HFFc6 (cell line): ENCODE data around the gene NUAK1. TPM values are rescaled to one million over a fixed set of nuclear protein-coding genes. Genes with fewer than 3 reads are reported as not detected.
A peak's percentile ranks its signal among the peaks of the same experiment; 100 is the strongest.

ENCODE experiments used
- DNase-seq: peaks from one replicate; pipeline ENCODE4 v3.0.0-alpha.2; 2018
- H3K27ac Mint-ChIP-seq: 2 replicates; pipeline ENCODE4 v1.8.0; 2020; ENCODE audit warnings: mild to moderate bottlenecking, mixed read lengths
- H3K27me3 Mint-ChIP-seq: 2 replicates; pipeline ENCODE4 v1.8.0; 2021; ENCODE audit warnings: mild to moderate bottlenecking, moderate library complexity, mixed read lengths; ENCODE audit not compliant: insufficient read depth
- H3K36me3 Mint-ChIP-seq: 2 replicates; pipeline ENCODE4 v1.8.0; 2021; ENCODE audit warnings: low read depth, mixed read lengths
- H3K4me1 Mint-ChIP-seq: 2 replicates; pipeline ENCODE4 v1.8.0; 2020; ENCODE audit warnings: low read depth, mixed read lengths
- H3K4me3 Mint-ChIP-seq: 2 replicates; pipeline ENCODE4 v1.8.0; 2020; ENCODE audit warnings: mild to moderate bottlenecking, moderate library complexity, mixed read lengths
- H3K9me3 Mint-ChIP-seq: 2 replicates; pipeline ENCODE4 v1.8.0; 2020; ENCODE audit warnings: mild to moderate bottlenecking, mixed read lengths
- total RNA-seq, 6 experiments: library from RNA; stranded (reverse); fragmentation: NEBNext Ultra II Directional; extraction: Animal tissue kit (Norgen Biotek cat#: 25700); gene quantifications; 2 replicates in 1 of 6; 3 replicates in 5 of 6; pipeline ENCODE4 v1.2.3, GENCODE V29; 2021
- TF ChIP-seq, protein P1 (sequence below): fragments of 200-600 bp; sonication (generic); IDR thresholded peaks from 2 replicates; pipeline ENCODE4 v1.5.0; 2021; ENCODE audit warnings: antibody characterized with exemption, mild to moderate bottlenecking

The NUAK1 gene
- total RNA-seq, 6 experiments from 2014 or later: 11.0 to 37.3 (median 14.1) TPM

- Mint-ChIP-seq H3K9me3 (no peaks in the 10 kb centered on the region), H3K4me1 (peaks cover 40% of the 10 kb centered on the region), H3K27ac (peak overlapping the region; percentile 41), H3K4me3 (peak overlapping the region; percentile 23), H3K36me3 (no peaks in the 10 kb centered on the region), H3K27me3 (no peaks in the 10 kb centered on the region; the same call in 1 of the 2 replicates)
- TF ChIP-seq, protein P1, sequence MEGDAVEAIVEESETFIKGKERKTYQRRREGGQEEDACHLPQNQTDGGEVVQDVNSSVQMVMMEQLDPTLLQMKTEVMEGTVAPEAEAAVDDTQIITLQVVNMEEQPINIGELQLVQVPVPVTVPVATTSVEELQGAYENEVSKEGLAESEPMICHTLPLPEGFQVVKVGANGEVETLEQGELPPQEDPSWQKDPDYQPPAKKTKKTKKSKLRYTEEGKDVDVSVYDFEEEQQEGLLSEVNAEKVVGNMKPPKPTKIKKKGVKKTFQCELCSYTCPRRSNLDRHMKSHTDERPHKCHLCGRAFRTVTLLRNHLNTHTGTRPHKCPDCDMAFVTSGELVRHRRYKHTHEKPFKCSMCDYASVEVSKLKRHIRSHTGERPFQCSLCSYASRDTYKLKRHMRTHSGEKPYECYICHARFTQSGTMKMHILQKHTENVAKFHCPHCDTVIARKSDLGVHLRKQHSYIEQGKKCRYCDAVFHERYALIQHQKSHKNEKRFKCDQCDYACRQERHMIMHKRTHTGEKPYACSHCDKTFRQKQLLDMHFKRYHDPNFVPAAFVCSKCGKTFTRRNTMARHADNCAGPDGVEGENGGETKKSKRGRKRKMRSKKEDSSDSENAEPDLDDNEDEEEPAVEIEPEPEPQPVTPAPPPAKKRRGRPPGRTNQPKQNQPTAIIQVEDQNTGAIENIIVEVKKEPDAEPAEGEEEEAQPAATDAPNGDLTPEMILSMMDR: no peak
- DNase-seq: peak; percentile 22
These were observed 94.0 kb downstream of the NUAK1 start for GRCh38 chr12:106044773-106045172.

DNA sequence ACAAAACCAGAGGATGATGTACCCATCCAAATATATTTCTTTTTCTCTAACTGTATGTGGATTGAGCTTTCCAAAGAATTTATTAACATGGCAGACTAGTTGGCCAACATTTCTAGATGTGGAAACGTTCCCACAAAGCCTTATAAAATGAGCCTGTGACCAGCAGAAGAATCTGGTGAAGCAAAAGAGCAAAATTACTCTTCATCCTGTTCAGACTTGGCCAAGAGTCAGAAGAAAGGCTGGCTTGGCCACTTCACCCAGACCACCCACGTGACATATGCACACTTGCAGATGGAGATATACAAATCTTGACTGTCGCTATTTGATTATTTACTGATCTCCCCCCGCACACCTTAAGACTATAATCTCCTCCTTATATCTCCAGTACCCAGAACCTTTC is 96.7 kb downstream of the NUAK1 start:
- Mint-ChIP-seq H3K27me3 (no peaks in the 10 kb centered on the region), H3K4me3 (no peak overlapping the region), H3K27ac (no peak overlapping the region), H3K9me3 (no peaks in the 10 kb centered on the region), H3K4me1 (peaks cover 26% of the 10 kb centered on the region), H3K36me3 (no peaks in the 10 kb centered on the region)
- DNase-seq: no peak
- TF ChIP-seq, protein P1: no peak

GRCh38 chr12:106040521-106040920 is 98.2 kb downstream of the NUAK1 start:
- Mint-ChIP-seq H3K27me3 (no peaks in the 10 kb centered on the region), H3K4me3 (no peak overlapping the region), H3K27ac (no peak overlapping the region), H3K36me3 (no peaks in the 10 kb centered on the region), H3K4me1 (peaks cover 15% of the 10 kb centered on the region), H3K9me3 (no peaks in the 10 kb centered on the region)
- DNase-seq: no peak
- TF ChIP-seq, protein P1: no peak

DNA sequence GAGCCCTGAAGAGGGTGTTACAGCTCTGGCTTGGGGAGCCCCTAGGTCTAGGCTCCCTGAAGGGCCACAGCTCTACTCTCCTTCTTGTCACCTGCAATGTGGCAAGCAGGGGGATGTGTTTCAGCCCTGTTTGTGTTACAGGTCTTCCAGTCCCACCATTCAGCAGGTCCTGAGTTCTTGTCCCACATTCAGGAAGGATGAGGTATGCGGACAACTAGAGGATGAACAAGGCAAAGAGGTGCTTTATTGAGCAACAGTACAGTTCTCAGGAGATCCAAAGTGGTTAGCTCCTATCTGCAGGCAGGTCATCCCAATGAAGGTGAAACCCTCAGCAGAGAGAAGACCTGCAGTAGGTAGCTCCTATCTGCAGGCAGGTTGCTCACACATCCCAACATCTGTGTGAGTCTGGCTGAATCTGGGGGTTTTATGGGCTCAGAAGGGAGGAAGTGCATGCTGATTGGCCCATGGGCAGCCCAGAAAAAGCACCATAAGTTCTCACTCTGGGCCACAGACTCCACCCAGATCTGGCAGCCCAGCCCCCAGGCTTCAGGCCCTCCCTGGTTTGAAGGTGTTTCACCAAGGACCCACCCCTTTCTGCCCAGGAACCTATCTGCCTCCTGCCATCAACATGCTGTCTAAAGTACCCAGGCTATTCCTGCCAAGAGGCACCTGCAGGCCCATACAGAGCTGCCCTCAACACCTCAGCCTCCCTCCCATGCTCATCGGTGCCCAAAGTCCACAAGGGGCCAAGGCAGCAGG is 98.9 kb downstream of the NUAK1 start:
- TF ChIP-seq, protein P1: no peak
- Mint-ChIP-seq H3K9me3 (no peaks in the 10 kb centered on the region), H3K4me1 (peaks cover 8% of the 10 kb centered on the region), H3K4me3 (no peak overlapping the region), H3K27ac (no peak overlapping the region), H3K36me3 (no peaks in the 10 kb centered on the region), H3K27me3 (no peaks in the 10 kb centered on the region)
- DNase-seq: no peak

DNA sequence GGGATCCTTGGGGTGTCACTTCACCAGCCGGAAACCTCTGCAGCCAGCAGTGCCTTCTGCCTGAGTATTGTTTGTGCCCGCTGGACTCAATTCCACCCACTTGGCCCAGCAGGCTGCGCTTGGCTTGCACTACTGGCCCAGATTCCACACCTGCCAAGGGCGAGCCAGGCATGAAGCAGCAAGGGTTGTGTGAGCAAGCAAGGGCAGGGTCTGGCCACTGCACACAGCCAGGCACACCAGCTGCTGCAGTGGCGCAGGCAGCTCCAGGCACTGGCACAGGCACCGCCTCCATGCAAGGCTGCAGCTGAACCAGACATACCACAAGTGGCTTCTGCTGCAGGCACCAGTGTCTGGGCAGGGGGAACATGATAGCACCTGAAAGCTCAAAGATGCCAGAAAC is 99.5 kb downstream of the NUAK1 start:
- no peaks in the 10 kb centered on the region for H3K27me3 Mint-ChIP-seq
- no peaks in the 10 kb centered on the region for H3K36me3 Mint-ChIP-seq
- TF ChIP-seq, protein P1: no peak
- no peak for DNase-seq
- H3K4me3 Mint-ChIP-seq: no peak overlapping the region
- H3K4me1 Mint-ChIP-seq: peaks cover 2% of the 10 kb centered on the region
- H3K9me3 Mint-ChIP-seq: no peaks in the 10 kb centered on the region
- no peak overlapping the region for H3K27ac Mint-ChIP-seq
